Measurements from ENCODE around the gene ZSWIM9.
"Not testable (repeated sequence)": the region's sequence is repeated elsewhere in the genome, so short reads cannot be mapped to it uniquely, and the experiment has no call there.

Gene ZSWIM9

DNA sequence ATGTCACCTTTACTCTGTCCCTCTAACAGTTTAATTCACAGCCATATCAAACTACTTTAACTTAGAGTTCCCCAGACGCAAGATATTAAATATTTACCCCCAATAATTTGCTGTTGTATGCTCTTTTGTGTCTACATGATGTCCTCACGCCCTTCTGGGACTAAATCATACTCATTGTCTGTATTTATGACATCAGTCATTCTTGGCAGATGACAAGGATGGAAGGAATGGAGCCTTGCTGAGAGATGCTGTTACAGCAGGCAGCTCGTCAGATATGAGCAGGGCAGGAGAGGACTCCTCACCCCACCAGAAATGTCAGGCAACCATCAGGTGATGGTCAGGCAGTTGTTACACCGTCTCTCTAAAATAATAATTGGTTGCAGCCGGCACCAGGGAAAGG lies 43.5 kb downstream of the ZSWIM9 start:
- DNase-seq: no peak

DNA sequence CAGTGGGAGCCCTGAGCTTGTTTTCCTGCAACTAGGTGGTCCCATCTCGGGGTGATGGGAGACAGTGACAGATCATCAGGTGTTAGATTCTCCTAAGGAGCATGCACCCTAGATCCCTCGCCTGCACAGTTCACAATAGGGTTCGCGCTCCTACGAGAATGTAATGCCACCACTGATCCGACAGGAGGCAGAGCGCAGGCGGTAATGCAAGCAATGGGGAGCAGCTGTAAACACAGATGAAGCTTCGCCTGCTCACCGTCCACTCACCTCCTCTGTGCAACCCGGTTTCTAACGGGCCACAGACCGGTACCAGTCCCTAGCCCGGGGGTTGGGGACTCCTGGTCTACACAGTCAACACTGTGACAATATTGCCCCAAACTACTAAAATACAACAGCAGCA lies 46.5 kb downstream of the ZSWIM9 start:
- no peak for DNase-seq

DNA sequence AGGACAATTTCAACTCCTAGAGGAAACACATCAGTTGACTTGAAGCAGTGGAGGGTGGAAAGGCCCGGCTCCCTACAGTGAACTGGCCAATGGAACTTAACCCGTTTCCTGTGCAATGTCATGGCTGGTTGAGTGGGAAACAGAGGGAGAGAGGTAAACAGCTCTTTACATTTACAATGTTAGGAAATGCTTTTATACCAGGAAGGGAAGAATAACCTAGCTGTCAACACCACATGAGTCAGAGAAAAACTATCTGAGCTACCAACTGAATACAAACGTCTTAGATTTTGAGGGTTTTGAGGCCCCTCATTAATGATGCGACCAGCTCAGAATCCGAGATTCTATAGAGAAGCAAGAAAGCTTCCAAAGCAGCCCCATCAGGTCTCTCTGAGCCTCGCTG lies 48.5 kb downstream of the ZSWIM9 start:
- no peak for DNase-seq

DNA sequence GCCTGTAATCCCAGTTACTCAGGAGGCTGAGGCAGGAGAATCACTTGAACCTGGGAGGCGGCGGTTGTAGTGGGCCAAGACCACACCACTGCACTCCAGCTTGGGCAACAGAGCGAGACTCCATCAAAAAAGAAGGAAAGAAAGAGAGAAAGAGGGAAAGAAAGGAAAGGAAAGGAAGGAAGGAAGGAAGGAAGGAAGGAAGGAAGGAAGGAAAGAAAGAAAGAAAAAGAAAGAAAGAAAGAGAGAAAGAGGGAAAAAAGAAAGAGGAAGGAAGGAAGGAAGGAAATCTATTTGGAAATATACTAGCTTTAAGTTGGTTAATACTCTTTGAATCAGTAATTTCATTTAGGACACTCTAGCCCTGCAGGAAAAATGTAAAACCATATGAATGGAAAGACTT lies 50.3 kb downstream of the ZSWIM9 start:
- not testable (repeated sequence) for DNase-seq

DNA sequence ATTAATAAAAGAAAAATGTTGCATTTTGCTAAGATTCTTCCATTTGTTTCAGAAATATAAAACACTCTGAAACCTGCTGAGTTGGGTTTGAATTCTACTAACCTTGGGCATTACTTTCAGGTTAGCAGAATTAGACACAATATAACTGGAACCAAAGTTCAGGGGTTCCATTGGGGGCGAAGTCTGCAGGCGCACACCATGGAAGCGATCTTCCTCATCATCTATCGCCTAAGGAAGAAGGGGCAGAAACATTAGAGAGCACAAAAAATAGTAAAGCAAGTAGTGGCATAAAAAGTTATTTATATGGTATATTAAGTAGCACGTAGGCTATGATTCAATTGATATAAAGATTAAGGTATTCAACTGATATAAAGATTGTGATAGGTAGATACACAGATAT lies 51.1 kb downstream of the ZSWIM9 start:
- no peak for DNase-seq

- no peak for DNase-seq
These were observed 60.2 kb downstream of the ZSWIM9 start for GRCh38 chr19:48230555-48231129.

- DNase-seq: no peak
These were observed 66.6 kb downstream of the ZSWIM9 start for GRCh38 chr19:48237057-48237456.

DNA sequence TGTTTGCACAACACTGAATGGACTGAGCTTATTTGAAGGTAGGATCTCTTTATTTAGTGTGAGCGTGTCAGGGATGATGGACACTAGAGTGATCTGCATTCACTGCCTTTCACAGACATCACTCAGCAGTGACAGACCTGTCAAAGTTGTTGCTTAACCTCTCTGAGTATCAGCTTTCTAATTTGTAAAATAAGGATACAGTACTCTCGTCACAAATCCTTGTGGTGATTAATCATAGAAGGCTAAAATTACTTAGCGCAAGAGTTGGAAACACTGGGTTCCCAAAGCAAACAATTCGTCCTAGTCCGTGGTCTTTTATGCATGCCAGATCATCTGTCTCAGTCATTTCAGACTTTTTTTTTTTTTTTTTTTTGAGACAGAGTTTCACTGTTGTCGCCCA lies 68.6 kb downstream of the ZSWIM9 start:
- no peak for DNase-seq

DNA sequence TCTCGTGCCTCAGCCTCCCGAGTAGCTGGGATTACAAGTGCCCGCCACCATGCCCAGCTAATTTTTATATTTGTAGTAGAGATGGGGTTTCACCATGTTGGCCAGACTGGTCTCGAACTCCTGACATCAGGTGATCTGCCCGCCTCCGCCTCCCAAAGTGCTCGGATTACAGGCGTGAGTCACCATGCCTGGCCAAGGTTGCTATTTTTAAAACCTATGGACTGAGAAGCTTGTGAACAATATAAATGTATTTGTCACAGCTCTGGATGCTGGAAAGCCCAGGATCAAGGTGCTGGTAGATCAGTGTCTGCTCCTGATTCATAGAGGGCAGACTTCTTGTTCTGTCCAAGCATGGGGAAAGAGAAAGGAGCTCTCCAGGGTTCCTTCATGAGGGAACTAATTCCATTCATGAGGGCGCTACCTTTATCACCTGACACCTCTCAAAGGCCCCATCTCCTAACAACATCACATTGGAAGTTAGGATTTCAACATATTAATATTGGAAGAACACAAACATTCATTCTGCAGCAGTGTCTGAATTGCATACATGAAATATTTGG lies 69.2 kb downstream of the ZSWIM9 start:
- no peak for DNase-seq

DNA sequence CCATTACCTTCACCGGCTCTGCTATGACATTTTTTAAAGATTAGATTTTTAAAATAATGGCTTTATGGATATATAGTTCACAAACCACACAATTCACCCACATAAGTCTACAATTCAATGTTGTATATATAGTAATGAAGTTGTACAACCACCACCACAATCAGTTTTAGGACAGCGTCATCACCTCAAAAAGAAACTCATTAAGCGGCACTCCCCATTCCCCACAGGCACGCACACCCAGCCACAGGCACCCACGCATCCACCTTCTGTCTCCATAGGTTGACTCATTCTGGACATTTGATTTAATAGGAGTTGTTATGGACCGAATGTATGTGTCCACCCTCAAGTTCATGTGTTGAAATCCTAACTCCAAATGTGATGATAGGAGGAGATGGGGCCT lies 71.3 kb downstream of the ZSWIM9 start:
- DNase-seq: not testable (repeated sequence)

GRCh38 chr19:48244281-48244680 lies 73.8 kb downstream of the ZSWIM9 start:
- no peak for DNase-seq

DNA sequence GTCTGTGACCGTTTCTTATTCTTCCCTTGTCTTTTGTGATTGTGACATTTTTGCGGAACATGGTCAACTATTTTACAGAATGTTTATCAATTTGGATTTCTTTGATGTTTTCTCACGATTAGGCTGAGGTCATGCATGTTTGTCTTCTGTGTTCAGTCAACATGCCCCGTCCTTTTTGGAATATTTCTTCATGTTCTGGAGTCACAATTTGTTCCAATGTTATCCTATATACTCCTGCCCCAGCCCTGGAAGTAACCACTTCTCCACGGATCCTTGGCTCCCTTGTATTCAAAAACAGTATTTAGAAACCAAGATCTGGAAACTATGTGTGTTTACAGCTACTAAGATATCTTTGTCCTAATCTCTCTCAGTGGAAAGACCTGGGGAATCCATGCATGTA lies 75.6 kb downstream of the ZSWIM9 start:
- DNase-seq: no peak

GRCh38 chr19:48247212-48247611 lies 76.7 kb downstream of the ZSWIM9 start:
- no peak for DNase-seq
